Measurements from ENCODE around the gene TIMM10B. TPM values are rescaled to one million over a fixed set of nuclear protein-coding genes. Genes with fewer than 3 reads are reported as not detected.

TIMM10B gene
- total RNA-seq, 4 donors from 2014 or later, result 41.1 to 45.1 (median 42.7) TPM

- peaks cover 8 to 45% (median 34%) of the 10 kb centered on the region in 4 donors for H3K4me1 ChIP-seq
- intact Hi-C loops (cut with DNase I), result loop anchor here (10.0 kb wide), 1 partner anchor 130 kb away; the partner anchor contains the start of genes ILK and RRP8
- H3K4me3 ChIP-seq, result peak overlapping the region; percentile 81 to 94 (median 87)
- TF ChIP-seq POLR2AphosphoS5 (IDR thresholded peaks at IDR 0.05) (no peak), POLR2A (IDR thresholded peaks at IDR 0.05; ENCODE audit: low read depth) (no peak), EP300 (IDR thresholded peaks at IDR 0.05) (no peak), CTCF (IDR thresholded peaks at IDR 0.05) (no peak)
- no peak for DNase-seq (ENCODE audit: extremely low spot score)
- no peaks in the 10 kb centered on the region for H3K9me3 ChIP-seq
- peaks cover 18 to 33% (median 30%) of the 10 kb centered on the region in 4 donors for H3K36me3 ChIP-seq
- 28% methylated on average over 7 of the region's 7 CpGs for WGBS
- no peaks in the 10 kb centered on the region for H3K27me3 ChIP-seq
- peak overlapping the region; percentile 90 to 95 (median 92) for H3K27ac ChIP-seq (replicated peaks in 1 of 4)
These were observed 6.9 kb upstream of the TIMM10B start for GRCh38 chr11:6474413-6474792.

- no peak for TF ChIP-seq CTCF (IDR thresholded peaks at IDR 0.05)
- no peak for TF ChIP-seq POLR2A (IDR thresholded peaks at IDR 0.05; ENCODE audit: low read depth)
- TF ChIP-seq EP300 (IDR thresholded peaks at IDR 0.05), result no peak
- no peak for TF ChIP-seq POLR2AphosphoS5 (IDR thresholded peaks at IDR 0.05)
- Histone ChIP-seq H3K27me3 (no peaks in the 10 kb centered on the region), H3K4me1 (peaks cover 8 to 45% (median 35%) of the 10 kb centered on the region in 4 donors), H3K9me3 (no peaks in the 10 kb centered on the region), H3K36me3 (peaks cover 18 to 35% (median 31%) of the 10 kb centered on the region in 4 donors), H3K4me3 (peak overlapping the region in 2 of 4 donors; percentile 81 to 88), H3K27ac (replicated peaks in 1 of 4) (peak overlapping the region; percentile 90 to 95 (median 92))
- DNase-seq (ENCODE audit: extremely low spot score), result no peak
- 68% methylated on average over 3 of the region's 3 CpGs for WGBS
- intact Hi-C loops (cut with DNase I), result loop anchor here (10.0 kb wide), 1 partner anchor 130 kb away; the partner anchor contains the start of genes ILK and RRP8
These were observed 6.3 kb upstream of the TIMM10B start for GRCh38 chr11:6474806-6475500.

- intact Hi-C loops (cut with DNase I), result loop anchor here (10.0 kb wide), 1 partner anchor 129 kb away; the partner anchor contains the start of genes ILK and RRP8
- Histone ChIP-seq H3K27me3 (no peaks in the 10 kb centered on the region), H3K4me1 (peaks cover 14 to 55% (median 43%) of the 10 kb centered on the region in 4 donors), H3K27ac (replicated peaks in 1 of 4) (no peak overlapping the region), H3K9me3 (no peaks in the 10 kb centered on the region), H3K4me3 (no peak overlapping the region), H3K36me3 (peaks cover 18 to 35% (median 31%) of the 10 kb centered on the region in 4 donors)
- WGBS, result 81% methylated on average over 5 of the region's 5 CpGs
- no peak for TF ChIP-seq EP300 (IDR thresholded peaks at IDR 0.05)
- no peak for TF ChIP-seq POLR2AphosphoS5 (IDR thresholded peaks at IDR 0.05)
- TF ChIP-seq CTCF (IDR thresholded peaks at IDR 0.05), result no peak
- TF ChIP-seq POLR2A (IDR thresholded peaks at IDR 0.05; ENCODE audit: low read depth), result no peak
- DNase-seq (ENCODE audit: extremely low spot score), result no peak
These were observed 5.4 kb upstream of the TIMM10B start for GRCh38 chr11:6475936-6476335.

GRCh38 chr11:6476571-6476970 lies 4.7 kb upstream of the TIMM10B start:
- 100% methylated on average over 3 of the region's 4 CpGs for WGBS
- no peak overlapping the region for H3K4me3 ChIP-seq
- no peak for DNase-seq (ENCODE audit: extremely low spot score)
- no peaks in the 10 kb centered on the region for H3K27me3 ChIP-seq
- no peaks in the 10 kb centered on the region for H3K9me3 ChIP-seq
- peaks cover 18 to 35% (median 31%) of the 10 kb centered on the region in 4 donors for H3K36me3 ChIP-seq
- no peak for TF ChIP-seq POLR2AphosphoS5 (IDR thresholded peaks at IDR 0.05)
- TF ChIP-seq POLR2A (IDR thresholded peaks at IDR 0.05; ENCODE audit: low read depth), result no peak
- TF ChIP-seq EP300 (IDR thresholded peaks at IDR 0.05), result no peak
- TF ChIP-seq CTCF (IDR thresholded peaks at IDR 0.05), result no peak
- intact Hi-C loops (cut with DNase I), result loop anchor here (10.0 kb wide), 1 partner anchor 128 kb away; the partner anchor contains the start of genes ILK and RRP8
- peaks cover 14 to 55% (median 41%) of the 10 kb centered on the region in 4 donors for H3K4me1 ChIP-seq
- no peak overlapping the region for H3K27ac ChIP-seq (replicated peaks in 1 of 4)
